Measurements from ENCODE around the gene SOS2.

GRCh38 chr14:50257732-50258131 is 26.4 kb upstream of the SOS2 start:
- TF ChIP-seq CTCF (optimal IDR thresholded peaks at IDR 0.05 in 1 of 3, IDR thresholded peaks at IDR 0.05 in 1 of 3, conservative IDR thresholded peaks at IDR 0.05 in 1 of 3; ENCODE audit: extremely low read depth in 1 of 3, insufficient read depth in 2 of 3, low read length in 3 of 3) (no peak), EZH2 (IDR thresholded peaks at IDR 0.05; ENCODE audit: low read length) (no peak)

Data from keratinocyte (primary cell).